Measurements from ENCODE around the gene GTF2H4.

Gene GTF2H4

DNA sequence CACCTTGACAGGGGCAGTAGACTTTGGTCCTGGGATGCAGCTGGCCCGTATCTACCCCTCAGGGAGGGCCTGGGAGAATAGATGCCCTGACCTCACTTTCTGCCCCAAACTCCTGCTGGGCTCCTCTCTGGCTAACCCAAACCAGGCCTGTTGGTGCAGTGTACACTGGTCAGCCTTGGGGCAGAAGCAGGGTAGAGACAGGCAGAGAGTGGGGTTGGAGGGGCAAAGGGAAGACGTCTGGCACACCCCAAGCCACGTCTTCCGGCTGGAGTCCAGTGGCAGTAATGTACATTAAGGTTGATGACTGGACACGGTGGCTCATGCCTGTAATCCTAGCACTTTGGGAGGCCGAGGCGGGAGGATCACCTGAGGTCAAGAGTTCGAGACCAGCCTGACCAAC lies 14.3 kb upstream of the GTF2H4 start:
- H3K79me2 ChIP-seq (ENCODE audit: insufficient read depth, low read length): no peaks in the 10 kb centered on the region
- no peaks in the 10 kb centered on the region for H3F3A ChIP-seq (ENCODE audit: low read depth)
- no peak overlapping the region for H3K9ac ChIP-seq (ENCODE audit: low read depth, low read length, poor library complexity, severe bottlenecking)
- no peaks in the 10 kb centered on the region for H3K36me3 ChIP-seq (ENCODE audit: insufficient read depth, low read length)
- H3K4me1 ChIP-seq (ENCODE audit: insufficient read depth, low read length, poor library complexity, severe bottlenecking): no peaks in the 10 kb centered on the region
- no peaks in the 10 kb centered on the region for H3K27me3 ChIP-seq (ENCODE audit: insufficient read depth, low read length, poor library complexity, severe bottlenecking)
- no peak overlapping the region for H2AFZ ChIP-seq (ENCODE audit: low read length)
- H3K4me3 ChIP-seq (ENCODE audit: low read length, poor library complexity, severe bottlenecking): no peak overlapping the region
- TF ChIP-seq EZH2phosphoT487 (IDR thresholded peaks at IDR 0.05; ENCODE audit: borderline replicate concordance): no peak
- TF ChIP-seq, protein P1, sequence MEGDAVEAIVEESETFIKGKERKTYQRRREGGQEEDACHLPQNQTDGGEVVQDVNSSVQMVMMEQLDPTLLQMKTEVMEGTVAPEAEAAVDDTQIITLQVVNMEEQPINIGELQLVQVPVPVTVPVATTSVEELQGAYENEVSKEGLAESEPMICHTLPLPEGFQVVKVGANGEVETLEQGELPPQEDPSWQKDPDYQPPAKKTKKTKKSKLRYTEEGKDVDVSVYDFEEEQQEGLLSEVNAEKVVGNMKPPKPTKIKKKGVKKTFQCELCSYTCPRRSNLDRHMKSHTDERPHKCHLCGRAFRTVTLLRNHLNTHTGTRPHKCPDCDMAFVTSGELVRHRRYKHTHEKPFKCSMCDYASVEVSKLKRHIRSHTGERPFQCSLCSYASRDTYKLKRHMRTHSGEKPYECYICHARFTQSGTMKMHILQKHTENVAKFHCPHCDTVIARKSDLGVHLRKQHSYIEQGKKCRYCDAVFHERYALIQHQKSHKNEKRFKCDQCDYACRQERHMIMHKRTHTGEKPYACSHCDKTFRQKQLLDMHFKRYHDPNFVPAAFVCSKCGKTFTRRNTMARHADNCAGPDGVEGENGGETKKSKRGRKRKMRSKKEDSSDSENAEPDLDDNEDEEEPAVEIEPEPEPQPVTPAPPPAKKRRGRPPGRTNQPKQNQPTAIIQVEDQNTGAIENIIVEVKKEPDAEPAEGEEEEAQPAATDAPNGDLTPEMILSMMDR (conservative IDR thresholded peaks at IDR 0.05; ENCODE audit: low read length): no peak
- no peaks in the 10 kb centered on the region for H3K9me2 ChIP-seq (replicated peaks; ENCODE audit: low read depth, low read length)
- H3K9me3 ChIP-seq (ENCODE audit: insufficient read depth, low read depth, low read length): no peaks in the 10 kb centered on the region
- no peak overlapping the region for H3K4me2 ChIP-seq (ENCODE audit: low read depth, low read length, poor library complexity, severe bottlenecking)
- H4K20me1 ChIP-seq (ENCODE audit: insufficient read depth, low read length, poor library complexity, severe bottlenecking): no peaks in the 10 kb centered on the region

DNA sequence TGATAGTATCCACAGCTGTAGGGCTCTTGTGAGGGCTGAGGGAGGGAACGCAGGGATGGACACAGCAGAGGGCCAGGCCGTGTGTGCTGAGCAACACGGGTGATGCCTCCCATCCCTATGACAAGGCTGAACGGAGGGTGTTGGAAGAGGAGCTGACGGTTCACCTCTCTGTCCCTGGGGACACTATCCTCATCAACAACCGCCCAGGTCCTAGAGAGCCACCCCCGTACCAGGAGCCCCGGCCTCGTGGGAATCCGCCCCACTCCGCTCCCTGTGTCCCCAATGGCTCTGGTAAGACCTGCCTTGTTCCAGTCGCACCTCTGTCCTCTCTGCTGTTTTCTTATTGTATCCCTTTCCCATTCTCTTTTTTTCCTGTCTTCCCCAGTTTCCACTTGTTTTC lies 13.6 kb upstream of the GTF2H4 start:
- H3F3A ChIP-seq (ENCODE audit: low read depth): no peaks in the 10 kb centered on the region
- no peak overlapping the region for H3K4me2 ChIP-seq (ENCODE audit: low read depth, low read length, poor library complexity, severe bottlenecking)
- no peak for TF ChIP-seq EZH2phosphoT487 (IDR thresholded peaks at IDR 0.05; ENCODE audit: borderline replicate concordance)
- TF ChIP-seq, protein P1 (conservative IDR thresholded peaks at IDR 0.05; ENCODE audit: low read length): no peak
- H3K9me3 ChIP-seq (ENCODE audit: insufficient read depth, low read depth, low read length): no peaks in the 10 kb centered on the region
- no peaks in the 10 kb centered on the region for H3K9me2 ChIP-seq (replicated peaks; ENCODE audit: low read depth, low read length)
- H2AFZ ChIP-seq (ENCODE audit: low read length): no peak overlapping the region
- H3K36me3 ChIP-seq (ENCODE audit: insufficient read depth, low read length): no peaks in the 10 kb centered on the region
- no peak overlapping the region for H3K9ac ChIP-seq (ENCODE audit: low read depth, low read length, poor library complexity, severe bottlenecking)
- H3K4me1 ChIP-seq (ENCODE audit: insufficient read depth, low read length, poor library complexity, severe bottlenecking): no peaks in the 10 kb centered on the region
- no peaks in the 10 kb centered on the region for H3K27me3 ChIP-seq (ENCODE audit: insufficient read depth, low read length, poor library complexity, severe bottlenecking)
- H4K20me1 ChIP-seq (ENCODE audit: insufficient read depth, low read length, poor library complexity, severe bottlenecking): no peaks in the 10 kb centered on the region
- no peak overlapping the region for H3K4me3 ChIP-seq (ENCODE audit: low read length, poor library complexity, severe bottlenecking)
- H3K79me2 ChIP-seq (ENCODE audit: insufficient read depth, low read length): no peaks in the 10 kb centered on the region

DNA sequence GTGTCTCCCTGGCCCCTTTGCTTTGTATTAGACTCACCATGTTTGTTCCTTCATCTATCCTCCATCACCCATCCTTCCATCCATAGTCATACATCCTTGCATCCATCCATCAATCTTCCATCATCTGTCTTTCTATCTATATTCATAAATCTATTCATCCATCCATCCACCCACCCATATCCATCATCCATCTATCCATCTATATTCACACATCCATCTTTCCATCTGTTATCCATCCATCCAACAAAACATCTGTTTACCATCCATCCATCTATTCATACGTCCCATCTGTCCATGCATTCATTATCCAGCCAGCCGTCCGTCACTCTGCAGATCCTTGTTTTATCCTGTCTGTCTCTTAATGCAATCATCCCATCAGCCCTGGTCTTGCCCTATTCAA lies 13.1 kb upstream of the GTF2H4 start:
- H3F3A ChIP-seq (ENCODE audit: low read depth): no peaks in the 10 kb centered on the region
- H3K4me2 ChIP-seq (ENCODE audit: low read depth, low read length, poor library complexity, severe bottlenecking): no peak overlapping the region
- H2AFZ ChIP-seq (ENCODE audit: low read length): no peak overlapping the region
- no peaks in the 10 kb centered on the region for H3K9me2 ChIP-seq (replicated peaks; ENCODE audit: low read depth, low read length)
- H3K27me3 ChIP-seq (ENCODE audit: insufficient read depth, low read length, poor library complexity, severe bottlenecking): no peaks in the 10 kb centered on the region
- no peak overlapping the region for H3K9ac ChIP-seq (ENCODE audit: low read depth, low read length, poor library complexity, severe bottlenecking)
- no peaks in the 10 kb centered on the region for H3K4me1 ChIP-seq (ENCODE audit: insufficient read depth, low read length, poor library complexity, severe bottlenecking)
- TF ChIP-seq, protein P1 (conservative IDR thresholded peaks at IDR 0.05; ENCODE audit: low read length): no peak
- TF ChIP-seq EZH2phosphoT487 (IDR thresholded peaks at IDR 0.05; ENCODE audit: borderline replicate concordance): no peak
- H3K79me2 ChIP-seq (ENCODE audit: insufficient read depth, low read length): no peaks in the 10 kb centered on the region
- H3K9me3 ChIP-seq (ENCODE audit: insufficient read depth, low read depth, low read length): no peaks in the 10 kb centered on the region
- H3K4me3 ChIP-seq (ENCODE audit: low read length, poor library complexity, severe bottlenecking): no peak overlapping the region
- H4K20me1 ChIP-seq (ENCODE audit: insufficient read depth, low read length, poor library complexity, severe bottlenecking): no peaks in the 10 kb centered on the region
- no peaks in the 10 kb centered on the region for H3K36me3 ChIP-seq (ENCODE audit: insufficient read depth, low read length)

Data from Loucy (cell line).